ENCODE data around the gene UPB1. TPM values are rescaled to one million over a fixed set of nuclear protein-coding genes. Genes with fewer than 3 reads are reported as not detected.

UPB1 gene
- total RNA-seq, 1 experiment from 2014 or later, result 0.50 TPM

- no peak overlapping the region for H3K27ac Mint-ChIP-seq (ENCODE audit: unreplicated experiment)
- intact Hi-C loops (cut with micrococcal nuclease; ENCODE audit: unreplicated experiment), result no loop called here
- H3K4me1 Mint-ChIP-seq (ENCODE audit: low read depth, unreplicated experiment), result peaks cover 59% of the 10 kb centered on the region
- H3K36me3 Mint-ChIP-seq (ENCODE audit: insufficient read depth, unreplicated experiment), result no peaks in the 10 kb centered on the region
- no peaks in the 10 kb centered on the region for H3K9me3 Mint-ChIP-seq (ENCODE audit: low read depth, unreplicated experiment)
- no peak for DNase-seq
- H3K4me3 Mint-ChIP-seq (ENCODE audit: low read depth, unreplicated experiment), result no peak overlapping the region
- CTCF ChIA-PET, result interaction anchor here (0.6 to 2.4 kb wide), 6 partner anchors 11 to 664 kb away, joined by 3 to 6 read pairs (median 4); no protein-coding TSS in a partner anchor
- no TSS peak for BruUV-seq (replicated peaks)
- H3K27me3 Mint-ChIP-seq (ENCODE audit: unreplicated experiment), result no peaks in the 10 kb centered on the region
- TF ChIP-seq CTCF (IDR thresholded peaks at IDR 0.05; ENCODE audit: unreplicated experiment), result no peak
Measured at GRCh38 chr22:24481641-24482040, 13.5 kb upstream of the UPB1 start.

GRCh38 chr22:24482575-24482974 lies 12.6 kb upstream of the UPB1 start:
- no peak for DNase-seq
- no peaks in the 10 kb centered on the region for H3K36me3 Mint-ChIP-seq (ENCODE audit: insufficient read depth, unreplicated experiment)
- intact Hi-C loops (cut with micrococcal nuclease; ENCODE audit: unreplicated experiment), result no loop called here
- CTCF ChIA-PET, result interaction anchor here (0.5 to 2.4 kb wide), 7 partner anchors 12 to 125 kb away, joined by 3 to 6 read pairs (median 3); no protein-coding TSS in a partner anchor
- no TSS peak for BruUV-seq (replicated peaks)
- peaks cover 65% of the 10 kb centered on the region for H3K4me1 Mint-ChIP-seq (ENCODE audit: low read depth, unreplicated experiment)
- no peaks in the 10 kb centered on the region for H3K9me3 Mint-ChIP-seq (ENCODE audit: low read depth, unreplicated experiment)
- no peak for TF ChIP-seq CTCF (IDR thresholded peaks at IDR 0.05; ENCODE audit: unreplicated experiment)
- peak overlapping the region; percentile 57 for H3K27ac Mint-ChIP-seq (ENCODE audit: unreplicated experiment)
- no peak overlapping the region for H3K4me3 Mint-ChIP-seq (ENCODE audit: low read depth, unreplicated experiment)
- H3K27me3 Mint-ChIP-seq (ENCODE audit: unreplicated experiment), result no peaks in the 10 kb centered on the region

GRCh38 chr22:24482998-24483397 lies 12.1 kb upstream of the UPB1 start:
- peak overlapping the region; percentile 57 for H3K27ac Mint-ChIP-seq (ENCODE audit: unreplicated experiment)
- no peaks in the 10 kb centered on the region for H3K36me3 Mint-ChIP-seq (ENCODE audit: insufficient read depth, unreplicated experiment)
- TF ChIP-seq CTCF (IDR thresholded peaks at IDR 0.05; ENCODE audit: unreplicated experiment), result no peak
- no peaks in the 10 kb centered on the region for H3K27me3 Mint-ChIP-seq (ENCODE audit: unreplicated experiment)
- CTCF ChIA-PET, result interaction anchor here (0.6 to 2.4 kb wide), 4 partner anchors 12 to 20 kb away, joined by 3 to 6 read pairs (median 4); no protein-coding TSS in a partner anchor
- no peak for DNase-seq
- H3K9me3 Mint-ChIP-seq (ENCODE audit: low read depth, unreplicated experiment), result no peaks in the 10 kb centered on the region
- H3K4me1 Mint-ChIP-seq (ENCODE audit: low read depth, unreplicated experiment), result peaks cover 65% of the 10 kb centered on the region
- intact Hi-C loops (cut with micrococcal nuclease; ENCODE audit: unreplicated experiment), result no loop called here
- no peak overlapping the region for H3K4me3 Mint-ChIP-seq (ENCODE audit: low read depth, unreplicated experiment)
- no TSS peak for BruUV-seq (replicated peaks)

- Mint-ChIP-seq H3K4me1 (ENCODE audit: low read depth, unreplicated experiment) (peaks cover 65% of the 10 kb centered on the region), H3K4me3 (ENCODE audit: low read depth, unreplicated experiment) (no peak overlapping the region), H3K36me3 (ENCODE audit: insufficient read depth, unreplicated experiment) (no peaks in the 10 kb centered on the region), H3K9me3 (ENCODE audit: low read depth, unreplicated experiment) (no peaks in the 10 kb centered on the region), H3K27me3 (ENCODE audit: unreplicated experiment) (no peaks in the 10 kb centered on the region), H3K27ac (ENCODE audit: unreplicated experiment) (no peak overlapping the region)
- DNase-seq, result no peak
- intact Hi-C loops (cut with micrococcal nuclease; ENCODE audit: unreplicated experiment), result no loop called here
- BruUV-seq (replicated peaks), result no TSS peak
- TF ChIP-seq CTCF (IDR thresholded peaks at IDR 0.05; ENCODE audit: unreplicated experiment), result no peak
- CTCF ChIA-PET, result no interaction called here
Measured at GRCh38 chr22:24483976-24484545, 11.1 kb upstream of the UPB1 start.
